ENCODE measurements around the gene CLEC3A.
"Not testable (repeated sequence)": the region's sequence is repeated elsewhere in the genome, so short reads cannot be mapped to it uniquely, and the experiment has no call there.

The CLEC3A gene

DNA sequence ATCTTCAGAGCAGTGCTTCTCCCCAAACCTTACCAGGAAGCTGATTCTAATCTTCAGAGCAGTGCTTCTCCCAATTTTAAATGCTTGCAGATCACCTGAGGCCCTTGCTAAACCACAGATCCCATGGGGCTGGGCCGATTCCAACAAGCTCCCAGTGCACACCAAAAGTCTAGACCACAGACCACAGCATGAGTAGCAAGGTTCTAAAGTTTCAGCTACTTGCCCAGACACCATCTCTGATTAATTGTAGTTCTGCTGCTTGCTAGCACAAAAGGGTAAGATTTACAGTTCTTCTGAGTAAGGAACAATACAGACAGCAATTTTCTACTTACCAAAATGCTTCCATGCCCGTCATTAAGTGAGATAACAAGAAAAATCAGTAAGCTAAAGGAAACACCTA lies 12.2 kb downstream of the CLEC3A start:
- no peak for DNase-seq

DNA sequence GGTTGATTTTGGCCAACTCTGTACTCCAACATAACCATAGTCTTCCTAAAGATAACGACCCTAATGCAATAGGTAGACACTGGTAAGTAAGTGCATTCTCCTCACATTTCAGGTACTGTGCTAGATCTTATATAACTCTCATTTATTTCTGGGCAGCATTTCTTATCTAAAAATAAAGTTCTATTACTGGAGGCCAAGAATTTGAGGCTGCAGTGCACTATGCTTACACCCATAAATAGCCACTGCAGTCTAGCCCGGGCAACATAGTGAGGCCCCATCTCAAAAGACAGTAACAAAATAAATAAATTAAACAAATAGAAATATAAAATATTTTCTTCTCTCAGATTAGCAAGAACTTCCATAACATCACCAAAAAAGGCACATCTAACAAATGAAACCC lies 12.7 kb downstream of the CLEC3A start:
- no peak for DNase-seq

DNA sequence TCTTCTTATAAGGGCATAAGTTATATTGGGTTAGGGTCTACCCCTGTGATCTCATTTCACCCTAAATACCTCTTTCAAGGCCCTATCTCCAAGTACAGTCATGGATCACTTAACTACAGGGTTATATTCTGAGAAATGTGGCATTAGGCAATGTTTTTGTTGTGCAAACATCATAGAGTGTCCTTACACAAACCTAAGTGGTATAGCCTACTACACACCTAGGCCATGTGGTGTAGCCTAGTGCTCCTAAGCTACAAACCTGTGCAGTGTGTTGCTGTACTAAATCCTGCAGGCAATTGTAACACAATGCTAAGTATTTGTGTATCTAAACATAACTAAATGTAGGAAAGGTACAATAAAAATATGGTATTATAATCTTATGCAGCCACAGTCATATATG lies 18.0 kb downstream of the CLEC3A start:
- no peak for DNase-seq

DNA sequence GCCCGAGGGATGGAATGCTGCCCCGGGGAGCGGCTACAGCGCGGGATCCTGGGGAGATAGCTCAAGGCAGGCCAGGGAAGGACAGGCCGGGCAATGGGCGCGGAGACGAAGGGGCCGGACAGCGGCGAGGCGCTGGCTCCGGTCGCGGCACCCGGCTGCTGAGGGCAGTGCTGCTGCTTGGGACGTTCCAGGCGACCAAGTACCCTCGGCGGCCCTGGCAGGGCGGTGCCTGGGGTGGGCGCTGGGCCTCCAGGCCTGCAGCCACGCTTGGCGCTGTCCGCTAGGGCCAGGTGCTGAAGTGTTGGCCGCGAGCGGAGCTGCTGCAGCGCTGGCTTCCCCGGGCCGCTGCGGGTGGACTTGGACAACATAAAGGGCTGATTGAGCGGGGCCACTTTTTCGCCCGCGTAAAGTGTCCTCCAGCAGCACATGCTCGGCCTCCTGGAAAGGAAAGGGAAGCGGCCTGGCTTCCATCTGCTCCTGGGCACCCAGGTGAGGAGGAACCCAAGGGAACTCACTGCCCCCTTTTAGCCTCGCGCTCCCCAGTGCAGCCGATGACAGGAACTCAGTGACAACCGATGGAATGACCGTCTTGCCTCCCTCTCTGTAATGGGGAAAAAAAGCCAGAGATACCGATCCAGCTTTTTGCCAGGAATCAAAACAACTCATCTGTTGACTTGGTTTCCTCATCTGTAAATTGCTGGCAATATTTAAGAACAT lies 23.7 kb downstream of the CLEC3A start:
- no peak for DNase-seq

DNA sequence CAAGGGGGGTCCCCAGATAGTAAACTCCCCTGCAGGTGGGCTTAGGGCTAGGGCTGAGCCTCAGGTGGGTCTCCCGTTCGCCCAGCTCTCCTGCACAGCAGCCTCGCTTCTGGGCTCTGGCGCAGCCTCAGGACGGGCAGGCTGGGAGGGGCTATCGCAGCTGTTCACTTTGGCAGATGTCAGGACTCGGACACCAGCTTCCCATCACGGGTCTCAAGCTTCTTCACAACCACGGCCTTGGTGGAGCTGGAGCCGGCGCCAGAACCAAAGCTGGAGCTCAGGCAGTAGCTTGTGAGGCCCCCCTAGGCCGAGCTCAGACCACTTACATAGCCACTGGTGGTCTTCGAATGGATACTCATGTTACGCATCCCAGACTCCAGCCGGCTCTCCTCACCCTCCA lies 26.0 kb downstream of the CLEC3A start:
- DNase-seq, result no peak

DNA sequence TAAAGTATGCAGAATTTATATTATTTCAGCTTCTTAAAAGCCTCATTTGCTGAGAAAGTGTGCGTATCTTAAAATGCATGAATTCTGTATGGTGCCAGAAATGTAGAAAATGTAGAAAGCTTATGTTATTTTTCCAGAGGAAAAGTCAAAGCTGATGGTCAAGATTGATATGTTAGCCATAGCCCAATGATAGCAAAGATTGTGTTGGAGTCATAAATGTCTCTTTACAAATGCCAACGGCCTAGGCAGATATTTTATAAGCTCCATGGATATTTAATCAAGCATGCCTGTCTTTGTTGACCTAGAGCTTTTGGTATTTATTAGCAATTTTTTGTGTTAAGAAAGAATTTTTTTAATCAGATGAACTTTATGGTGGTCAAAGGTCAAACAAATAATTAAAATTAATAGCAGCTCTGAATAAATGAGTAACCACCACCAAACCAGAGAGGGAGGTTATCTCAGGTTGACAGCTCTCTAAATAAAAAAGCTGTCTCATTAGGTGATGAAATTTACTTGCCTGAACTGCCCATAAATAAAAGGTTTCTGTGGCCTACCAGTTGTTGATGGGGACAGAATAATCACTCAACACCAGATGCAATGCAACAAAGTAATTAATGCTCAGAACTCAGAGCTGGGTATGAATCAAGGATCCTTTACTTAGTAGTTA lies 28.5 kb downstream of the CLEC3A start:
- no peak for DNase-seq

DNA sequence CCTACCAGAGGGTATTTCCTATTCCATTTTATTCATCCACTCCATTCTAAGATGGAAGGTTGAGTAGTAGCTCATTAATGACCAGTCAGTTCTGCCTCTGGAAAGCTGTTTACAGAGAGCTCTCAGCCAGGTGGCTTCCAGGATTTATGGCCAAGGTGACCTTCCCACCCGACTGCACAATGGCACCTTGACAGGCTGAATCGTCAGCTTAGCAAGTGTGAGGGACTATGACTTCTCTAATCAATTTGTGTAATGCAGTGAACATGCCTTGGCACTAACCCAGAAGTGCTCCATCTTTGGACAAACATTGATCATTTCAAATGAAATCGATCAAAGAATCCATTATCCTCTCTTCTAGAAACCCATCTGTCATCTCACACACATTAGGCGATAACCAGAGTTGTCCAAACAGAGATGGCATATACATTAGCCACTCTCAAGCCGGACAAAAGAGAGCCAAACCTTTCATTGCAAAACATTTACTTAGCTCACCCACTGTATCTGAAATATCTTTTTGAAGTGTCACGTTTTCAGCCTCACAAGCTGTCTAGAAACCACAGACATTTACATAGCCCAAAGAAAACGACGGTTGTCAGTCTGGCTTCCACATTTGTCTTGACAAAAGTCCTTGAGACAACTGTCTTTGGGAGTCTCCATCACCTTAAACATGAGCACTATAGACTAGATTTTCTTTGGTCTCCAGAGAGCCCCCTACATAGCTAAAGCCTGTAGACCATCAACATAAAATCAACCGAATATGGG lies 35.6 kb downstream of the CLEC3A start:
- DNase-seq, result no peak

DNA sequence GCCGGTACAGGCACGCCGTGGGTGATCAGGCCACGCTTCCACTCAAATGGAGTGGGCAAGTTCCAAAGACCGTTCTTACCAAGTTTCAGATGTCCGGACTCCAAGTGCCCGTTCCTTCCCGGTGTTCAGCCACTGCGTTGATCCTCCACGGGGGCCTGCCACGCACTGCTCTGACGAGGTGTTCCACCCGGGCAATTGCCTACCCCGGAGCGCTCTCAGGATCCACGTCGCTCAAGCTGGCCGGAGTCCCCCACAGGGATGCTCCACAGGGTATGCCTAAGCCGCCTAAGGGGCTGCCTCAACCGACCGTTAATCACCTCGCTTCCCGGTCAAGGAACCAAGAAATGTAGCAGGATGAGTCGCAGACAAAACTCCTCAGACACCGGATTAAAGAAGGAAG lies 37.5 kb downstream of the CLEC3A start:
- DNase-seq, result not testable (repeated sequence)

DNA sequence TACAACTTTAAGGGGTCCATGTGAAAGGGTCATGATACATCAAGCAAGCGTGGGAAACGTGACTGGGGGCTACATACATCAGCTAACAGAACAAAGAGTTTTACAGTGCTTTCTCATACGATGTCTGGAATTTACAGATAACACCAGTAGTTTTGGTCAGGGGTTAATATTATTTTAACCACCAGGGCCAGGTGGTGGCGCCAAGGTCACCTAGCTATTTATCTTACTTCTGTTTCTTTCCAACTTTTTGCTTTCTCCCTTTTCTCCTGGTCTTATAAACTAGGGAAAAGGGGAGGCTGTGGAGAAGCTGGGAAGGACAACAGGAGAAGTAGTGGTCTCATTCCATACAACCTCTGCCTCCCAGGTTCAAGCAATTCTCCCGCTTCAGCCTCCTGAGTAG lies 37.9 kb downstream of the CLEC3A start:
- no peak for DNase-seq

DNA sequence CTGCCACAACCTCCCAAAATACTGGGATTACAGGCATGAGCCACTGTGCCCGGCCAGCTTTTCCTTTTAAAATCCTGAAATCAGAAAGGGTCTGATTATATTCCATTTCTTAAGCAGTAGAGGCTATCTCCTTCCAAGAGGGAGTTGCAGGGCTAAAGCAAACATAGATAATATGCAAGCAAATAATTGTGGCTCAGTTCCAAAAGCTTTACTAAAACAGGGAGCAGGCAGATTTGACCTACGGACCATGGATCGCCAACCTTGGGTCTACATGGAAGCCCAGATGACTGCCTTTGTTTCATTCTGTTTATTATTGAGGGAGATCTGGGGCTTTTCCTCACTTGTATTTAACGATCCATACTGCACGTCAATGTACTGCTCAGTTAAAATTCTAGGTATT lies 38.5 kb downstream of the CLEC3A start:
- no peak for DNase-seq

DNA sequence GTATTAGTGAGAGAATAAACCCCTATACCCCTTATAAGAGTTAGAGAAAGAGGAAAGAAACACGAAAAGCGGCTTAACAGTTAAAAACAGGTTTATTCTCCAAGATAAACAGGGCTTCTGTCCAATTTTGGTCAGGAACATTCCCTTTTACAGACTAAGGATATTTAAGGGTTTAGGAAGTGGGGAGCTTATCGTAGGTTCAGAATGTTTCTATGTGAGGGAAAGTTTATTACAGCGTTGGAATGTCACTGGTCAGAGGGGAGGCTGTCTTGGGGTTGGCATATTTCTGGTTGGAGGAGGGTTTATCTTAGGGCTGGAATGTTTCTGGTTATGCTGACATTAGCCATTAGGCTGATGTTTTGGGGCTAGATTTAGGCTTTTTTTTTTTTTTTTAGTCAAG lies 43.0 kb downstream of the CLEC3A start:
- no peak for DNase-seq

DNA sequence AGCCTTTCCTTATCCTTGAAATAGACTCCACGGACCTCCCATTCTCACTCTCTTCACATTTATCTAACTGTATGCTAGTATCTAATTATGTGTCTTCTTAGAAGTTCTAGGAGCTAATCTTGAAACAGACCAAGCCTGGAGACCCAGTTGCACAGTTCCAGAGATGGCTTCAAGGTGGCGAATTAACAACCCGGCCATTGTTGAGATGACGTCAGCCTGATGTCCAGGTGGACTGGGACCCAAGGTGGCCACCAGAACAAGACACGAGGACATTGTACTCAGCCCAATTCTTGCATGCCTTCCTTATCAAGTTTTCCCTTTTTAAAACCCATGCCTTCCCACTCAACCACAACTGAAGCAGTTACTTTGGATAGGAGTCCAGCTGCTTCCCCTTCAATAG lies 47.6 kb downstream of the CLEC3A start:
- DNase-seq, result no peak

DNA sequence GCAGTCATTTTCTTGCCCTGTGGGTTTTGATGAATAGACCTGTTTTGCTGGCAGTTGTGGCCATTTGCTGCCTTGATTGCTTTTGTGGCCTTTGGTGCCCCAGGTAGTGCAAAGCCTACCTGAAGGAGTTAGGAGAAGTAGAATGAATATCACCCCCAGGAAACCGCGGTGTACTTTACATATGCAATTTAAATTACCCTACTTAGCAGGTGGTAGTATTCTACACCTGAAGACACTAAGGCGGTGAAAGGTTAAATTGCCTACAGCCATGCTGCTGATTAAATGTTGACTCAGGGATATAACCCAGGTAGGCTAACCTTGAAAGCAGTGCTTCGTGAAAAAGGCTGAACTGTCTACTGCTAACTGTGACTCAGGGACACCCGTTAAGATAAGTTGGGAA lies 49.9 kb downstream of the CLEC3A start:
- DNase-seq, result no peak

DNA sequence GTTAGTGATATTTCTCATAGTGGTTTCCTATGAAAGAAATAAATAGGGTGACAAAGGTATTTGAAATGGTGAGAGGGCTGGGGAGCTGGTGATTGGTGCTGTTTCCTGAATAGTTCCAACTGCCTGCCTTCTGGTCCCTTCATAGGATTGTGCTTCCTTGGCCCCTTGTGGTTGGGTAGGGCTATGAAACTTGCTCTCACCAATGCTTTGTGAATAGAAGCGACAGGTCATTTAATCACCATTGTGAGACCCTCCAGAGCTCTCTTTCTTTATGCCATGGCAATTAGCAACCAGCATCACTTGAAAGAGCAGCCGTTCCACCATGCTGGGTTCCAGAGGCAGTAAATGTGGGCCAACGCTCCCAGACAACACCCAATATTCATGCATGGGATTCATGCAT lies 53.5 kb downstream of the CLEC3A start:
- no peak for DNase-seq

DNA sequence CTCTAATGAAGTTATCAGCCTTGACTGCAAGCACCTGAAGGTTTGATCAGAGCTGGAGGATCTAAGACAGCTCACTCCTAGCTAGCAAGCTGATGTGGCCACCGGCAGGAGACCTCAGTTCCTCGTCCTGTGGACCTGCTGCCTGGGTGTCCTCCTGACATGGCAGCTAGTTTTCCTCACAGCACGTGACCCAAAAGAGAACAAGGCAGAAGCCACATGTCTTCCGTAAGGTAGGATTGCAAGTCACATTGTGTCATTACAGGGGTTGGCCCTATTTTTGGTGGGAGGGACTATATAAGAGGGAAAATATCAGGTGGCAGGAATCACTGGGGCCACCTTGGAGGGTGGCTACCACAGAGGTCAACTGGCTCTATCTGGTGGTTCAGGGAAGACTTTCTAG lies 59.0 kb downstream of the CLEC3A start:
- DNase-seq, result no peak
